CD14-positive monocyte (primary cell): ENCODE results near the gene PBX3. TPM values are rescaled to one million over a fixed set of nuclear protein-coding genes. Genes with fewer than 3 reads are reported as not detected.

ENCODE experiments used
- DNase-seq, 3 donors: peaks; one replicate each; pipeline ENCODE4 v3.0.0-alpha.2; 2011 to 2022
- H2AFZ ChIP-seq: 2 replicates; pipeline ENCODE4 v1.6.0; 2012; ENCODE audit warnings: mild to moderate bottlenecking, low read depth, low read length, inconsistent platforms; ENCODE audit not compliant: insufficient read depth, poor library complexity, severe bottlenecking
- H3K27ac ChIP-seq, 2 donors: 1 replicate in 1 of 2; 2 replicates in 1 of 2; pipeline ENCODE4 v1.5.1; 2012 to 2013; ENCODE audit warnings: low read length in 2 of 2, control low read depth in 1 of 2, inconsistent platforms in 1 of 2, low read depth in 1 of 2, mild to moderate bottlenecking in 1 of 2
- H3K27me3 ChIP-seq, 2 donors: one replicate each; pipeline versions ENCODE4 v1.6.0 to v1.6.1; 2011 to 2013; ENCODE audit warnings: low read length in 2 of 2; ENCODE audit not compliant: control insufficient read depth in 2 of 2, insufficient read depth in 2 of 2
- H3K36me3 ChIP-seq, 2 donors: replicated peaks in 1 of 2; 1 replicate in 1 of 2; 2 replicates in 1 of 2; pipeline versions ENCODE4 v1.5.1 to v1.6.1; 2012 to 2013; ENCODE audit warnings: low read length in 2 of 2, control low read depth in 1 of 2, inconsistent platforms in 1 of 2, mild to moderate bottlenecking in 1 of 2; ENCODE audit not compliant: insufficient read depth in 2 of 2, control insufficient read depth in 1 of 2
- H3K4me1 ChIP-seq, 2 donors: 1 replicate in 1 of 2; 2 replicates in 1 of 2; pipeline versions ENCODE4 v1.5.1 to v1.6.1; 2012 to 2013; ENCODE audit warnings: low read length in 2 of 2, control low read depth in 1 of 2, inconsistent platforms in 1 of 2, mild to moderate bottlenecking in 1 of 2, moderate library complexity in 1 of 2; ENCODE audit not compliant: insufficient read depth in 2 of 2, control insufficient read depth in 1 of 2
- H3K4me2 ChIP-seq: replicated peaks from 2 replicates; pipeline ENCODE3; 2012; ENCODE audit warnings: low read length, moderate library complexity, mild to moderate bottlenecking; ENCODE audit not compliant: poor library complexity, severe bottlenecking; ENCODE audit errors: extremely low read depth
- H3K4me3 ChIP-seq, 3 experiments: fragments of 200-600 bp in 1 of 3; sonication (generic) in 1 of 3; replicated peaks in 1 of 3; 1 replicate in 2 of 3; 2 replicates in 1 of 3; pipeline ENCODE4 v1.5.1; 2011 to 2013; ENCODE audit warnings: low read length in 3 of 3, mild to moderate bottlenecking in 3 of 3, control low read depth in 2 of 3, low read depth in 2 of 3, inconsistent platforms in 1 of 3, moderate library complexity in 1 of 3
- H3K79me2 ChIP-seq: 2 replicates; pipeline ENCODE4 v1.6.0; 2012; ENCODE audit warnings: mild to moderate bottlenecking, control low read depth, inconsistent platforms, low read length, moderate library complexity; ENCODE audit not compliant: insufficient read depth
- H3K9ac ChIP-seq: 2 replicates; pipeline ENCODE4 v1.6.0; 2017; ENCODE audit warnings: low read length, mild to moderate bottlenecking; ENCODE audit not compliant: insufficient read depth, poor library complexity, severe bottlenecking
- H3K9me3 ChIP-seq, 2 donors: replicated peaks in 1 of 2; 1 replicate in 1 of 2; 2 replicates in 1 of 2; pipeline versions ENCODE4 v1.5.1 to v1.6.1; 2012 to 2013; ENCODE audit warnings: low read length in 2 of 2, control low read depth in 1 of 2; ENCODE audit not compliant: control insufficient read depth in 1 of 2, insufficient read depth in 1 of 2
- H4K20me1 ChIP-seq: 2 replicates; pipeline ENCODE4 v1.6.0; 2012; ENCODE audit warnings: mild to moderate bottlenecking, low read length, control low read depth, moderate library complexity; ENCODE audit not compliant: insufficient read depth
- H3K27ac Mint-ChIP-seq, 7 donors: one replicate each; pipeline ENCODE4 v1.8.0; 2020; ENCODE audit warnings: mild to moderate bottlenecking in 7 of 7, mixed read lengths in 7 of 7, moderate library complexity in 6 of 7, inconsistent platforms in 2 of 7
- H3K27me3 Mint-ChIP-seq, 3 donors: one replicate each; pipeline ENCODE4 v1.8.0; 2021 to 2022; ENCODE audit warnings: low read depth in 3 of 3, mild to moderate bottlenecking in 3 of 3, mixed read lengths in 3 of 3, moderate library complexity in 3 of 3, inconsistent platforms in 1 of 3
- H3K36me3 Mint-ChIP-seq, 2 donors: one replicate each; pipeline ENCODE4 v1.8.0; 2020; ENCODE audit warnings: mixed read lengths in 2 of 2, inconsistent platforms in 1 of 2, mild to moderate bottlenecking in 1 of 2
- H3K4me1 Mint-ChIP-seq: one replicate; pipeline ENCODE4 v1.8.0; 2020; ENCODE audit warnings: mild to moderate bottlenecking, mixed read lengths
- H3K4me3 Mint-ChIP-seq, 2 donors: one replicate each; pipeline ENCODE4 v1.8.0; 2020; ENCODE audit warnings: mild to moderate bottlenecking in 2 of 2, mixed read lengths in 2 of 2, moderate library complexity in 1 of 2
- H3K9me3 Mint-ChIP-seq, 7 donors: one replicate each; pipeline ENCODE4 v1.8.0; 2020 to 2022; ENCODE audit warnings: mixed read lengths in 7 of 7, mild to moderate bottlenecking in 6 of 7, moderate library complexity in 6 of 7, inconsistent platforms in 2 of 7
- CTCF ChIP-seq: fragments of 200-600 bp; IDR thresholded peaks from one replicate; pipeline ENCODE4 v1.8.0; 2022; ENCODE audit warnings: antibody characterized with exemption, mild to moderate bottlenecking
- WGBS: methylation state at CpG from one replicate; pipeline ENCODE4 v1.1.5; 2013; ENCODE audit warnings: missing lambda C conversion rate; ENCODE audit not compliant: insufficient coverage; 5-methylcytosine and 5-hydroxymethylcytosine counted together
- intact Hi-C, 2 donors: fragments of 100-400 bp; cut with micrococcal nuclease; formaldehyde crosslinking; loops; one replicate each; pipeline versions ENCODE4 v1.15.0 to v1.15.1; 2023
- polyA plus RNA-seq, 3 donors: library from polyadenylated mRNA; depleted of rRNA in 1 of 3; unstranded in 2 of 3; stranded (reverse) in 1 of 3; fragments of 300-500 nt in 2 of 3; fragments of >200 nt in 1 of 3; fragmentation: Illumina TruSeq in 2 of 3; gene quantifications; 1 replicate in 2 of 3; 2 replicates in 1 of 3; pipeline ENCODE4 v1.2.3, GENCODE V29; 2012 to 2021

The PBX3 gene
- polyA plus RNA-seq, 3 donors, result 6.6 to 22.7 (median 7.1) TPM

GRCh38 chr9:125906893-125907292 lies 159.7 kb downstream of the PBX3 start:
- H3K27ac Mint-ChIP-seq, result peak overlapping the region in 1 of 7 donors; percentile 13
- Histone ChIP-seq H3K9me3 (no peaks in the 10 kb centered on the region), H3K27me3 (no peaks in the 10 kb centered on the region), H3K4me3 (no peak overlapping the region), H3K36me3 (no peaks in the 10 kb centered on the region), H3K9ac (no peak overlapping the region), H3K4me1 (peaks cover 13 to 17% of the 10 kb centered on the region in 2 donors), H4K20me1 (no peaks in the 10 kb centered on the region), H3K27ac (no peak overlapping the region), H3K79me2 (peaks cover 15% of the 10 kb centered on the region), H3K4me2 (no peak overlapping the region), H2AFZ (no peak overlapping the region)
- intact Hi-C loops, result no loop called here
- H3K4me3 Mint-ChIP-seq, result no peak overlapping the region
- H3K4me1 Mint-ChIP-seq, result peaks cover 26% of the 10 kb centered on the region
- H3K36me3 Mint-ChIP-seq, result no peaks in the 10 kb centered on the region
- WGBS, result no CpG with 5 or more reads among the region's 1 CpG
- DNase-seq, result no peak
- H3K9me3 Mint-ChIP-seq, result no peaks in the 10 kb centered on the region
- no peak for TF ChIP-seq CTCF
- H3K27me3 Mint-ChIP-seq, result no peaks in the 10 kb centered on the region

- no peak overlapping the region for H3K4me2 ChIP-seq
- no peak overlapping the region for H3K27ac ChIP-seq
- H3K79me2 ChIP-seq, result peaks cover 8% of the 10 kb centered on the region
- H3K4me1 ChIP-seq, result peaks cover 13 to 17% of the 10 kb centered on the region in 2 donors
- 96% methylated on average over 4 of the region's 4 CpGs for WGBS
- no peak for TF ChIP-seq CTCF
- H3K9me3 Mint-ChIP-seq, result no peaks in the 10 kb centered on the region
- H3K36me3 Mint-ChIP-seq, result no peaks in the 10 kb centered on the region
- H2AFZ ChIP-seq, result no peak overlapping the region
- DNase-seq, result no peak
- H3K9ac ChIP-seq, result no peak overlapping the region
- no peaks in the 10 kb centered on the region for H3K27me3 Mint-ChIP-seq
- H3K36me3 ChIP-seq, result no peaks in the 10 kb centered on the region
- no peaks in the 10 kb centered on the region for H4K20me1 ChIP-seq
- H3K4me3 Mint-ChIP-seq, result no peak overlapping the region
- H3K27me3 ChIP-seq, result no peaks in the 10 kb centered on the region
- H3K4me3 ChIP-seq, result no peak overlapping the region
- H3K4me1 Mint-ChIP-seq, result peaks cover 22% of the 10 kb centered on the region
- no peak overlapping the region for H3K27ac Mint-ChIP-seq
- H3K9me3 ChIP-seq, result no peaks in the 10 kb centered on the region
- intact Hi-C loops, result no loop called here
These were observed 161.0 kb downstream of the PBX3 start for GRCh38 chr9:125908136-125908535.
